Hippocampal formation (tissue), 2 donors: ENCODE measurements around the gene PDE7B.

ENCODE experiments used
- DNase-seq, 2 donors: peaks; one replicate each; lab custom pipeline; 2025; lab: John Stamatoyannopoulos, UW

PDE7B gene

GRCh38 chr6:136236466-136237293 is 385.2 kb downstream of the PDE7B start:
- DNase-seq, result no peak

DNA sequence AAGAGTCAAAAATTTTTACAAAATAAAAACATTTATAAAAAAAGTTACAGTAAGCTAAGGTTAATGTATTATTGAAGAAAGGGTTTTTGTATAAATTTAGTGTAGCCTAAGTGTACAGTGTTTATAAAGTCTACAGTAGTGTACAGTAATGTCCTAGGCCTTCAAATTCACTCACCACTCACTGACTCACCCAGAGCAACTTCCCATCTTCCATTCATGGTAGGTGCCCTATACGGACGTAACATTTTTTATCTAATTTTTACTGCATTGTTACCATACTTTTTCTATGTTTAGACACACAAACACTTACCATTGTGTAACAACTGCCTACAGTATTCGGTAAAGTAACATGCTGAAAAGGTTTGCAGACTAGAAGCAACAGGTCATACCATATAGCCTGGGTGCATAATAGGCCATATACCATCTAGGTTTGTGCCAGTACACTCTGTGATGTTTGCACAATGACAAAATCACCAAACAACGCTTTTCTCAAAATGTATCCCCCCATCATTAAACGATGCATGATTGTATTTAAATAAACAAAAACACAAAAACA is 392.6 kb downstream of the PDE7B start:
- no peak for DNase-seq
